IPS-NIHi11 (cell line): ENCODE results near the gene AGMAT.
"Not testable (repeated sequence)": the region's sequence is repeated elsewhere in the genome, so short reads cannot be mapped to it uniquely, and the experiment has no call there.

ENCODE experiments used
- DNase-seq: peaks from one replicate; pipeline ENCODE4 v3.0.0; 2012; ENCODE audit warnings: mixed read lengths, low spot score

Gene AGMAT

GRCh38 chr1:15610167-15610566 lies 25.3 kb upstream of the AGMAT start:
- DNase-seq, result no peak

- no peak for DNase-seq
Observed at GRCh38 chr1:15609631-15610030, 24.8 kb upstream of the AGMAT start.

- DNase-seq, result no peak
Observed at GRCh38 chr1:15605398-15606383, 20.8 kb upstream of the AGMAT start.

DNA sequence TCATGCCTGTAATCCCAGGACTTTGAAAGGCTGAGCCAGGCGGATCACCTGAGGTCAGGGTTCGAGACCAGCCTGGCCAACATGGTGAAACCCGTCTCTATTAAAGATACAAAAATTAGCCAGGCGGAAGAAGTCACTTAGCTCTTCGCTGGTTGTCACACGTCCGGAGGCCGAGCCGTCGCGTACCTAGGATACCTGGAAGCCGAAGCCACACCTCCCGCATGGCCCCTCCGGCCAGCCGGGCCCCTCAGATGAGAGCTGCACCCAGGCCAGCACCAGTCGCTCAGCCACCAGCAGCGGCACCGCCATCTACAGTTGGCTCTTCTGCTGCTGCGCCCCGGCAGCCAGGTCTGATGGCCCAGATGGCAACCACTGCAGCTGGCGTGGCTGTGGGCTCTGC lies 19.5 kb upstream of the AGMAT start:
- DNase-seq, result not testable (repeated sequence)

- not testable (repeated sequence) for DNase-seq
Observed at GRCh38 chr1:15603966-15604282, 19.1 kb upstream of the AGMAT start.

GRCh38 chr1:15603050-15603965 lies 18.5 kb upstream of the AGMAT start:
- peak; percentile 99 for DNase-seq

- no peak for DNase-seq
Observed at GRCh38 chr1:15598436-15598835, 13.6 kb upstream of the AGMAT start.

DNA sequence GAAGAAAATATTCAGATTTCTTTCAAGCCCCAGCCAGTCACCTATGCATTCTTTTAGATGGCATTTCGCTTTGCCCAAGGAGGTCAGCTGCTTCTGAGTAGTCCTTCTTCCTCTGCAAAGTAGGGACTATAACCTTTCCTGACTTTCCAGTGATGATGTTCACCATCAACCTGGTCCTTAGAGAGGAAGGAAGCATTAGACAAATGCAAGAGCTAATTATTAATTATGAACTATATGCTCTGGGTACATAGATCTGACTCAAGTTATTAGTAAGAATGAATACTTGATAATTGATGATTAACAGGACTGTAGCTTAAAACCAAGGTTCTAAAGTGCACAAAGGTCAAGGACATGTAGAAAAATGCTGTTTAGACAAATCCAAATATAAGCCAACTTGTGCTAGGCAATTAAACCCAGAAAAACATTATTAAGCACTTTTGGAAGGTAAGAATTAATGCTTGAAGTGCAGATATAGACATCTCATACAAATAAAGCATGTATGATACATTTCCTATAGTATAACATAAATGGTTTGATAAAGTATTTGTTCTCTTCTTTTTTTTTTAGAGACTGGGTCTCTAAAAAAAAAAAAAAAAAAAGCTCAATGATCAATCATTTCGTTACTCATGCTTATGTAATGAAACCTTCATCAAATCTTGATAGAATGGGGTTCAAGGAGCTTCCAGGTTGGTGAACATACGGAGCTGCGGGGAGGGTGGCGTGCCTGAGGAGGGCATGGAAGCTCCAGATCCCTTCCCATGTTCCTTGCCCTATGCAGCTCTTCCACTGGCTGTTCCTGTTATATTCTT lies 11.2 kb upstream of the AGMAT start:
- DNase-seq, result no peak

DNA sequence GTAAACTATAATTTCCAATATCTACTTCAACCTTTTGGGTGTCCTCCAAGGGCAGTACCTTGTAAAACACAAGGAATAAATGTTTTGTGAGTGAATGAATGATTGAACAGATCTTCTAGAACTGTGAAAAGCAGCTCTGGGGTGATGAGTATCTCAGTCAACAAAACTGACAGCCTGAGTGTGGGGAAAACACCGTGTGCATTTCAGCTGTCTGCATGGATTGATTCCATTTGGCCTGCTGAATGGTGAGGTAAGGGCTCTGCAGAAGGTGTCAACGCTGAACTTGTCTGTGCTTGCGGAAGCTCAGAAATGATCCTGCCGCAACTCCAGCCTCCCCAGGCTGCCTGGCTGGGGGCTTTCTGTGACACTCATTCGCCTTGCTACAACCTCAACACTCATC lies 7.4 kb upstream of the AGMAT start:
- no peak for DNase-seq

DNA sequence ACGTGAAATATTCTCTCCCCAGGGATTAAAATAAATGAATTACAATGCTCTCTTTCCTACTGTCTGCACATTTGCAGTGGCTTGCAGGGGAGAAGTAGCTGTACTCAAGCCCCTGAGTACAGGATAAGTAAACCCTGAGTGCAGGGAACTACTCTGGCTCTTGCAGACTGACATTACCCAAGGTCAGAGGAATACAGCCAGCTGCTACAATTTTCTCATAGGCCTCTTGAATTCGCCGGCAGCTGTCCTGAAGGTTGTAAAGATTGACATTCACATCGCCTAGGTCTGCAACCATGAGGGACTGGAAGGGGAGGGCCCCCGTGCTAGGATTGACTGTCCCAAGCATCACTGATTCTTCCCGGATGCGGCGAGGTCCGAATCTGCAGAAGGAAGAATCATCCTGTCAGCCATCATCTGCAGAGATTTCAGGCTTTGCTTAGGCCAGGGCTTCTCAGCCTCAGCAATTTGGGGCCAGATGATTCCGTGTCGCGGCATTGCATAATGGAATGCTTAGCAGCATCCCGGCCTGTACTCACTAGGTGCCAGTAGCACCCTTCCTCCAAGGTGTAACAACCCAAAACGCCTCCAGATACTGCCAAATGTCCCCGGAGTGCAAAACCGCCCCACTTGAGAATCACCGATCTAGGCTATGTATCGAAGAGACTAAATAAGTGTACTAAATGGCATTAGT lies 1.7 kb downstream of the AGMAT start:
- DNase-seq, result no peak

DNA sequence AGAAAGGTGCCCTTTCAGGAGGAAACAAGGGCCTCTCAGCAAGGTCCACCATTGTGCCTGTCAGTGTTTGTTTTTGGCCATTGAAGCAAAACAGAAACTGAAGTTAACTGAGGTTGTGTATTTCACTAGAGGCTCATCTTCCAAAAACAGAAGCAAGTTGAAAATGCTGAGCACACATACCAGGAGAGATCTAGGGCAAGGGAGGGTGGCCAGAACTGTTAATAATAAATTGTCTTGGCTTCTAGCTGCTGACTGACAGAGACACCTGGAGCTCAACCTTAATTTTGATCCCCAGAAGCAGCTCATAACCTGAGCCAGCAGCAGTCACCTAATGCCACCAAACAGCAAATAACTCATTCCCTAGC lies 5.2 kb downstream of the AGMAT start:
- peak; percentile 22 for DNase-seq

DNA sequence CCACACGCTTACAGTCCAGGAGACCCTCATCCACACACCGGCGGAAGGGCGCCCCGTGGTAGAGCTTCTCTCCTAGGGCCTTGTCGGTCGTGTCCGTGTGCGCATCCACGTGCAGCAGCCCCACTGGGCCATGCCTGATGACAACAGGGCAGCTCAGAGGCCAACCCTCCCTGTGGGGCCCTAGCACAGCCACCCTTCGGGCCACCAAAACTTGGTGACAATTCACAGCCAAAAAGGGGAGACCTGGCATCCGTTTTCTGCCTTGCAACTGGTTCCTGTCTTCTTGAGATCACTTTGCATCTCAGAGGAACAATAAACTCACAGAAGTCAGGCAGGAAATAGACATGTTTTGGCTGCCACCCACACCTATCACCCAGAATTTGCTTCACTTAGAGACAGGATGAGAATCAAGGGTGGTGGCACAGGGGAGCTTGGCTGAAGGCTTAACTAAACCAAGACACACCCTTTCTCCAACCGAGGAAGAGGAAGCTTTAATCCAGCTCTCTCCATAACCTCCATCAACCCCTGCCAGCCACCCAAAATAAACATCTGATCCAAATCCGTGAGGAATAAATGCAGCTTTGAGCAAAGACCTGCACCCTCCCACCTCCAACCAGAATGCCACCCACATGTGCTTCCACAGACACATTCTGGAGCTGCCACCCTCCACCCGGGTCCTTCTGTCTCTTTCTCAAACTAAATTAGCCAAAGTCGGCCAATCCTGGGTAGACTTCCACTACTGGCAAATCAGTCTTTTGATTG lies 5.7 kb downstream of the AGMAT start:
- no peak for DNase-seq

GRCh38 chr1:15577691-15578090 lies 7.2 kb downstream of the AGMAT start:
- DNase-seq, result peak; percentile 13

DNA sequence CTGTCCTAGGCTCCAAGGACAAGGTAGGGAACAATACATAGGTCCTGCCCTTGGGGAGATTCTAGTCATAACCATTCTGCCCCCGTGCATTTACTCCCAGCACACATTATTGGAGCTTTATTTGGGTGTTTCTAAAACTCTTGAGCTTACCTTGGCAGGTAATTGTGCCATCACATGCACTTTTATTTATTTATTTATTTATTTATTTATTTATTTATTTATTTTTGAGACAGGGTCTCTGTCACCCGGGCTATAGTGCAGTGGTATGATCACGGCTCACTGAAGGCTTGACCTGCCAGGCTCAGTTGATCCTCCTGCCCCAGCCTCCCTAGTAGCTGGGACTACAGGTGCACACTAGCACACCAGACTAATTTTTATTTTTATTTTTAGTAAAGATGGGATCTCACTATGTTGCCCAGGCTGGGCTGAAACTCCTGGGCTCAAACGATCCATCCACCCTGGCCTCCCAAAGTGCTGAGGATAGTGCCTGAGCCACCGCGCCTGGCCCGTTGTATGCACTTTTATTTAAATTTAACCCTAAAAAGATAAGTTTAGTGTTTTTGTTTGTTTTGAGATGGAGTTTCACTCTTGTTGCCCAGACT lies 9.2 kb downstream of the AGMAT start:
- DNase-seq, result no peak

- DNase-seq, result no peak
Observed at GRCh38 chr1:15574741-15575140, 10.1 kb downstream of the AGMAT start.

DNA sequence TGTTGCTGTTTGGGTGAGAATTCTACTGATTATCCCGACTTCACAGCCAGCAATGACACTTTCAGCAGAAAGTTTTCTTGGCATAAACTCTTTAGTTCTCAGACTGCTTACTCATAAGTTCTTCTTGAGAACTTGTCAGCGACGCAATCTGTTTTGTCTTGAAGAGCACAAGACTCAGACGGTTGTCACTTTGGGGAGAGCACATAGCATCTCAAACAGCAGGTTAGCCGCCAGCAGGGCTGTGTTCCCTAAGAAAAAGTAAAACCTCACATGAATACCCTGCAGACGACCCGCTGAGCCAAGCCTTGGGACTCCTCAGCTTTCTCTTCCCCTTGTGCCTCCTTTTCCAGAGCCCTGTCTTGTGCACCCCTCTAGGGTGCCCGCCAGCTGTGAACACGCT lies 11.4 kb downstream of the AGMAT start:
- no peak for DNase-seq

GRCh38 chr1:15571266-15571665 lies 13.6 kb downstream of the AGMAT start:
- DNase-seq, result no peak

- DNase-seq, result no peak
Observed at GRCh38 chr1:15570861-15571260, 14.0 kb downstream of the AGMAT start.

GRCh38 chr1:15568387-15569073 lies 16.3 kb downstream of the AGMAT start:
- no peak for DNase-seq
